Large intestine (tissue), 3 donors: Measurements from ENCODE around the gene ANKRD17. TPM values are rescaled to one million over a fixed set of nuclear protein-coding genes. Genes with fewer than 3 reads are reported as not detected.

Experiments used
- DNase-seq, 2 donors: peaks; one replicate each; pipeline versions ENCODE4 v3.0.0 to v3.0.0-alpha.2; 2013
- H3K27ac ChIP-seq: one replicate; pipeline ENCODE4 v1.5.1; 2013; ENCODE audit warnings: low read length
- H3K27me3 ChIP-seq: 2 replicates; pipeline ENCODE4 v1.6.1; 2013; ENCODE audit warnings: low read length; ENCODE audit not compliant: control insufficient read depth, insufficient read depth
- H3K36me3 ChIP-seq: 2 replicates; pipeline ENCODE4 v1.6.1; 2013; ENCODE audit warnings: low read length; ENCODE audit not compliant: control insufficient read depth, insufficient read depth
- H3K4me1 ChIP-seq: one replicate; pipeline ENCODE4 v1.6.1; 2013; ENCODE audit warnings: low read length; ENCODE audit not compliant: control insufficient read depth, insufficient read depth
- H3K4me3 ChIP-seq: one replicate; pipeline ENCODE4 v1.5.1; 2013; ENCODE audit warnings: low read length
- H3K9me3 ChIP-seq: one replicate; pipeline ENCODE4 v1.6.1; 2013; ENCODE audit warnings: mild to moderate bottlenecking, low read depth, low read length, moderate library complexity; ENCODE audit not compliant: control insufficient read depth
- WGBS: methylation state at CpG from one replicate; pipeline ENCODE4 v1.1.5; 2013; ENCODE audit warnings: low lambda C conversion rate; ENCODE audit not compliant: insufficient coverage; 5-methylcytosine and 5-hydroxymethylcytosine counted together
- polyA plus RNA-seq: library from polyadenylated mRNA; unstranded; fragments of 120-200 nt; gene quantifications from one replicate; pipeline ENCODE4 v1.2.1, GENCODE V29; 2013

ANKRD17 gene
- polyA plus RNA-seq, 1 donor, result 50.7 TPM

GRCh38 chr4:73066445-73066844, 192.2 kb downstream of the ANKRD17 start:
- WGBS, result 67% methylated on average over 1 of the region's 3 CpGs
- H3K27ac ChIP-seq, result no peak overlapping the region

GRCh38 chr4:73064536-73064935, 194.1 kb downstream of the ANKRD17 start:
- Histone ChIP-seq H3K27ac (no peak overlapping the region), H3K4me3 (no peak overlapping the region), H3K9me3 (no peaks in the 10 kb centered on the region), H3K27me3 (no peaks in the 10 kb centered on the region), H3K36me3 (peaks cover 23% of the 10 kb centered on the region), H3K4me1 (no peaks in the 10 kb centered on the region)
- DNase-seq, result no peak
- WGBS, result no CpG with 5 or more reads among the region's 4 CpGs

More at GRCh38 chr4:73066445-73066844, 192.2 kb downstream of the ANKRD17 start:
- H3K4me3 ChIP-seq, result no peak overlapping the region
- no peaks in the 10 kb centered on the region for H3K9me3 ChIP-seq
- H3K36me3 ChIP-seq, result peaks cover 12% of the 10 kb centered on the region
- peaks cover 3% of the 10 kb centered on the region for H3K4me1 ChIP-seq
- DNase-seq, result no peak
- H3K27me3 ChIP-seq, result no peaks in the 10 kb centered on the region

GRCh38 chr4:73055241-73055897, 203.2 kb downstream of the ANKRD17 start:
- no peak overlapping the region for H3K4me3 ChIP-seq
- H3K9me3 ChIP-seq, result no peaks in the 10 kb centered on the region
- H3K27me3 ChIP-seq, result no peaks in the 10 kb centered on the region
- no peaks in the 10 kb centered on the region for H3K4me1 ChIP-seq
- no peak for DNase-seq
- no peak overlapping the region for H3K27ac ChIP-seq
- WGBS, result no CpG with 5 or more reads among the region's 2 CpGs
- H3K36me3 ChIP-seq, result peaks cover 31% of the 10 kb centered on the region

GRCh38 chr4:73053974-73054480, 204.6 kb downstream of the ANKRD17 start:
- H3K4me1 ChIP-seq, result no peaks in the 10 kb centered on the region
- no peaks in the 10 kb centered on the region for H3K9me3 ChIP-seq
- peaks cover 19% of the 10 kb centered on the region for H3K36me3 ChIP-seq
- WGBS, result no CpG with 5 or more reads among the region's 2 CpGs
- DNase-seq, result no peak
- H3K4me3 ChIP-seq, result no peak overlapping the region
- no peaks in the 10 kb centered on the region for H3K27me3 ChIP-seq
- H3K27ac ChIP-seq, result no peak overlapping the region

GRCh38 chr4:73053076-73053475, 205.5 kb downstream of the ANKRD17 start:
- H3K36me3 ChIP-seq, result peaks cover 12% of the 10 kb centered on the region
- H3K27ac ChIP-seq, result no peak overlapping the region
- WGBS, result 92% methylated on average over 2 of the region's 5 CpGs
- H3K27me3 ChIP-seq, result no peaks in the 10 kb centered on the region
- no peak overlapping the region for H3K4me3 ChIP-seq
- H3K9me3 ChIP-seq, result no peaks in the 10 kb centered on the region
- DNase-seq, result no peak
- H3K4me1 ChIP-seq, result no peaks in the 10 kb centered on the region

GRCh38 chr4:73051625-73052024, 207.0 kb downstream of the ANKRD17 start:
- Histone ChIP-seq H3K27me3 (no peaks in the 10 kb centered on the region), H3K9me3 (no peaks in the 10 kb centered on the region), H3K4me3 (no peak overlapping the region), H3K27ac (no peak overlapping the region), H3K4me1 (no peaks in the 10 kb centered on the region), H3K36me3 (peaks cover 8% of the 10 kb centered on the region)
- WGBS, result 100% methylated on average over 1 of the region's 1 CpG
- no peak for DNase-seq

GRCh38 chr4:73045879-73046278, 212.7 kb downstream of the ANKRD17 start:
- no peaks in the 10 kb centered on the region for H3K4me1 ChIP-seq
- no peaks in the 10 kb centered on the region for H3K36me3 ChIP-seq
- no peak overlapping the region for H3K4me3 ChIP-seq
- no peak overlapping the region for H3K27ac ChIP-seq
- H3K9me3 ChIP-seq, result no peaks in the 10 kb centered on the region
- no peaks in the 10 kb centered on the region for H3K27me3 ChIP-seq
- WGBS, result 100% methylated on average over 2 of the region's 7 CpGs
- DNase-seq, result no peak

- Histone ChIP-seq H3K4me3 (no peak overlapping the region), H3K27ac (no peak overlapping the region), H3K36me3 (no peaks in the 10 kb centered on the region), H3K9me3 (no peaks in the 10 kb centered on the region), H3K27me3 (no peaks in the 10 kb centered on the region), H3K4me1 (no peaks in the 10 kb centered on the region)
- no peak for DNase-seq
- WGBS, result 86% methylated on average over 1 of the region's 4 CpGs
These were observed 221.5 kb downstream of the ANKRD17 start for GRCh38 chr4:73037057-73037456.

- Histone ChIP-seq H3K9me3 (no peaks in the 10 kb centered on the region), H3K4me1 (no peaks in the 10 kb centered on the region), H3K36me3 (no peaks in the 10 kb centered on the region), H3K27ac (no peak overlapping the region), H3K27me3 (no peaks in the 10 kb centered on the region), H3K4me3 (no peak overlapping the region)
- no peak for DNase-seq
- no CpG with 5 or more reads among the region's 1 CpG for WGBS
These were observed 222.5 kb downstream of the ANKRD17 start for GRCh38 chr4:73036123-73036522.

- Histone ChIP-seq H3K27me3 (no peaks in the 10 kb centered on the region), H3K4me1 (no peaks in the 10 kb centered on the region), H3K27ac (no peak overlapping the region), H3K9me3 (no peaks in the 10 kb centered on the region), H3K36me3 (no peaks in the 10 kb centered on the region), H3K4me3 (no peak overlapping the region)
- WGBS, result no CpG with 5 or more reads among the region's 2 CpGs
- DNase-seq, result no peak
These were observed 223.7 kb downstream of the ANKRD17 start for GRCh38 chr4:73034896-73035295.

GRCh38 chr4:73028621-73029020, 230.0 kb downstream of the ANKRD17 start:
- H3K9me3 ChIP-seq, result no peaks in the 10 kb centered on the region
- H3K4me3 ChIP-seq, result no peak overlapping the region
- no peaks in the 10 kb centered on the region for H3K36me3 ChIP-seq
- no peaks in the 10 kb centered on the region for H3K27me3 ChIP-seq
- no peak overlapping the region for H3K27ac ChIP-seq
- DNase-seq, result no peak
- 45% methylated on average over 1 of the region's 5 CpGs for whole genome bisulfite sequencing
- no peaks in the 10 kb centered on the region for H3K4me1 ChIP-seq
